ENCODE measurements around the gene HSPBP1. TPM values are rescaled to one million over a fixed set of nuclear protein-coding genes. Genes with fewer than 3 reads are reported as not detected.

The HSPBP1 gene
- total and polyA plus RNA-seq, 2 donors (not counting 3 experiments of a cell fraction or from before 2014, with no cell fraction given) = 30.4 to 47.5 TPM

- H3K9me3 ChIP-seq (replicated peaks; ENCODE audit: control insufficient read depth, insufficient read depth, low read length) = no peaks in the 10 kb centered on the region
- H3K4me3 ChIP-seq (replicated peaks in 1 of 3; ENCODE audit: insufficient read depth in 1 of 3, low read depth in 1 of 3, low read length in 3 of 3) = no peak overlapping the region
- H3K9ac ChIP-seq (replicated peaks; ENCODE audit: extremely low read depth, insufficient read depth, low read length) = no peak overlapping the region
- H2AFZ ChIP-seq (ENCODE audit: low read depth, low read length) = no peak overlapping the region
- intact Hi-C loops (cut with micrococcal nuclease) = no loop called here
- TF ChIP-seq FOS (IDR thresholded peaks at IDR 0.05; ENCODE audit: borderline replicate concordance, insufficient read depth, low read length) (no peak), JUN (IDR thresholded peaks at IDR 0.05; ENCODE audit: borderline replicate concordance, insufficient read depth, insufficient read length, low read depth) (no peak), POLR2A (IDR thresholded peaks at IDR 0.05; ENCODE audit: low read depth, low read length) (no peak), POLR2AphosphoS5 (IDR thresholded peaks at IDR 0.05; ENCODE audit: insufficient read depth, low read depth, low read length) (no peak), GATA2 (IDR thresholded peaks at IDR 0.05; ENCODE audit: insufficient read depth, insufficient read length, low read depth, low read length) (no peak), EZH2 (IDR thresholded peaks at IDR 0.05; ENCODE audit: borderline replicate concordance, low read depth, low read length, severe bottlenecking) (no peak), MYC (IDR thresholded peaks at IDR 0.05; ENCODE audit: low read depth, low read length) (no peak), MAX (IDR thresholded peaks at IDR 0.05; ENCODE audit: insufficient read depth, insufficient read length) (no peak)
- TF ChIP-seq, protein P1, sequence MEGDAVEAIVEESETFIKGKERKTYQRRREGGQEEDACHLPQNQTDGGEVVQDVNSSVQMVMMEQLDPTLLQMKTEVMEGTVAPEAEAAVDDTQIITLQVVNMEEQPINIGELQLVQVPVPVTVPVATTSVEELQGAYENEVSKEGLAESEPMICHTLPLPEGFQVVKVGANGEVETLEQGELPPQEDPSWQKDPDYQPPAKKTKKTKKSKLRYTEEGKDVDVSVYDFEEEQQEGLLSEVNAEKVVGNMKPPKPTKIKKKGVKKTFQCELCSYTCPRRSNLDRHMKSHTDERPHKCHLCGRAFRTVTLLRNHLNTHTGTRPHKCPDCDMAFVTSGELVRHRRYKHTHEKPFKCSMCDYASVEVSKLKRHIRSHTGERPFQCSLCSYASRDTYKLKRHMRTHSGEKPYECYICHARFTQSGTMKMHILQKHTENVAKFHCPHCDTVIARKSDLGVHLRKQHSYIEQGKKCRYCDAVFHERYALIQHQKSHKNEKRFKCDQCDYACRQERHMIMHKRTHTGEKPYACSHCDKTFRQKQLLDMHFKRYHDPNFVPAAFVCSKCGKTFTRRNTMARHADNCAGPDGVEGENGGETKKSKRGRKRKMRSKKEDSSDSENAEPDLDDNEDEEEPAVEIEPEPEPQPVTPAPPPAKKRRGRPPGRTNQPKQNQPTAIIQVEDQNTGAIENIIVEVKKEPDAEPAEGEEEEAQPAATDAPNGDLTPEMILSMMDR (IDR thresholded peaks at IDR 0.05; ENCODE audit: extremely low read depth in 1 of 2, insufficient read depth in 1 of 2, low read depth in 1 of 2, low read length in 2 of 2) = no peak
- BruUV-seq (replicated peaks) = TSS peak; percentile 88
- H3K4me2 ChIP-seq (ENCODE audit: insufficient read depth, low read length) = no peak overlapping the region
- H3K4me1 ChIP-seq (ENCODE audit: control insufficient read depth, extremely low read depth, insufficient read depth, low read length) = no peaks in the 10 kb centered on the region
- H3K27ac ChIP-seq (ENCODE audit: insufficient read depth, low read depth, low read length) = no peak overlapping the region
- no peaks in the 10 kb centered on the region for H3K9me1 ChIP-seq (replicated peaks; ENCODE audit: control insufficient read depth, extremely low read depth, insufficient read depth, low read length)
- H4K20me1 ChIP-seq (replicated peaks; ENCODE audit: control insufficient read depth, extremely low read depth, insufficient read depth, low read length) = no peaks in the 10 kb centered on the region
- H3K79me2 ChIP-seq (ENCODE audit: control insufficient read depth, insufficient read depth, low read length) = no peaks in the 10 kb centered on the region
- ChIA-PET POLR2A (no interaction called here), CTCF (interaction anchor here (0.7 kb wide), 1 partner anchor 89 kb away, joined by 4 read pairs; no protein-coding TSS in a partner anchor)
- DNase-seq (ENCODE audit: low read depth, low spot score) = no peak
- peaks cover 2 to 43% of the 10 kb centered on the region in 2 experiments for H3K36me3 ChIP-seq (ENCODE audit: control insufficient read depth in 2 of 2, extremely low read depth in 1 of 2, insufficient read depth in 2 of 2, low read length in 2 of 2)
- dilution Hi-C loops (cut with MboI; ENCODE audit: extremely low pct_ligation_motif_present, low sequenced_read_pairs) = no loop called here
- H3K27me3 ChIP-seq (ENCODE audit: control insufficient read depth in 2 of 2, insufficient read depth in 2 of 2, low read length in 2 of 2) = no peaks in the 10 kb centered on the region
- FAIRE-seq = no peak
Measured at GRCh38 chr19:55229789-55230182, 50.1 kb downstream of the HSPBP1 start.
